GM19452 (cell line): ENCODE measurements around the gene HOXA5.

Experiments
- ATAC-seq: cut with Tn5 transposase; IDR thresholded peaks from one replicate; pipeline ENCODE4 v1.9.1; 2021; ENCODE audit not compliant: unreplicated experiment

Gene HOXA5

DNA sequence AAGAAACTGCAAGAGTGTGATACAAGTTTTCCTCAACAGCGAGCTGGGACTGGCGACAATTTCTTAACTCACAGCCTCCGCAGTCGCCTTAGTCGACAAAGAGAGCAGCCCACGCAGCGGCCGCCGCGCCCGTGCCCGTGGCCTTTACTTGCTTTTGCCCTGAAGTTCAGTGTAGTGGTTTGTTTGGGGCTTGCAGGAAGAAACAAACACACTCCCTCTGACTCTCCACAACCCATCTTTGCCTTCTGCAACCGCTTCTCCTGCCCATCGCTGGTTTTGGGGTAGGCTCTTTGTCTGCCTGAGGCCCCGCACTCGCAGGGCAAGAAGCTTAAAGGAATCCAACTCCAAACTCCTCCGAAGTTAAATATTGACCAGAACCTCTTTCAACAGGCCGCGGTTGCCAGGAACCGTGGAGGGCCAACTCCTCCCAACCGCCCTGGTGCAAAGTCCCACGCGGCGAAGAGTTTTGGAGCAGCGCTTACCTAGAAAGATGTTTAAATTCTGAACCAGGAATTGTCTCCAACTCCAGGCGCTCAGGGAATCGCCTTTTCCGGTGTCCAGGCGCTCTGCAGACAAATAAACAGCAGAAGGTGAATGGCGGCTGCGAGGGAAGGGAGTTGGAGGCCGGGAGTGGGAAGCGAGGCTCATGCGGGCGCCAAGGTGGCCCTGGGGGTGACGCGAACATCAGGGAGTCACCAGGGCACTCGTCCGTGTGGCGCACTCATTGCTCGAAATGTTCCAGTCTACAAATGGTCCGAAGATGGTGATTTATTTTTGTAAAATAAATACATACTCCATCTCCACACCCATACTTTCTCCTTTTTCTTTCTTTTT, 21.2 kb downstream of the HOXA5 start:
- ATAC-seq, result no peak

DNA sequence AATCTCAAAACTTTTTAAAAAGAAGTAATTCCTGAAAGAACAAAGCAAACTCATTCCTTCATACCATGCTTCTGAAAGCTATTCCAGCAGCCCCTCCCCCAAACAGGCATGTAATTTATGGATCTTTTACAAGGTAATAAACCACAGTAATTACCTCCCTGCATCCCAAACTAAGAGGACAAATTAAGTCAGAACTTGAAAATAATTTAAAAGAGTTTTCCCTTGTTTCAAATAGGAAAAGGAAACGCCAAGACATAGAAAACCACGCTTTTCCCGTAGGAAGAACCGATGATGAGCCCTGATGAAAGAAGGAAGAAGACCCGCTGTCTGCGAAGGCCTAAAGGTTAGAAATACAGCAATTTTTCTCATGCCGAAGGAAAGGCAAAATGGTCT, 21.8 kb downstream of the HOXA5 start:
- ATAC-seq, result no peak

DNA sequence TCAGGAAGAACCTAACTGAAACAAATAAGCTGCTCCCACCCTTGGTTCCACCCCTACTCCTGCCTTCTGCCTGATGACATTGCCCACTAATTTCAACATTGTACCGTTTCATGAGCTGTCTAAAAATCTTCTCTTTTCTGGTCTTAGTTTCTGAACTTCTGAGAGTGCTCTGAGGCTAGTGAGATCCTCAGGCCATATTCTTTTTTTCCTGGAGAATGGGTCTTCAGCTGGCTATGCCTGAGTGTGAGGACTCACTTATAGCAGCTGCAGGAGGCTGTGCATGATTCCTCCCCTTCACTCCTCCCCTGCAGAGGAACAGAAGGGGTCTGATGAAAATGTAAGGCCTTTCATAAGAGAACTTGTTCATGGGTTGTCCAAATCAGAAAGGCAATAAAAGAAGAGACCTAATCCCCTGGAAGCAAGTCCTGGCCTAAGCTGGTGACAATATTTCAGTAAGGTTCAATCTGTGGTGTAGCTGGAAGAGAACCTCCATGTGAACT, 24.0 kb downstream of the HOXA5 start:
- no peak for ATAC-seq

DNA sequence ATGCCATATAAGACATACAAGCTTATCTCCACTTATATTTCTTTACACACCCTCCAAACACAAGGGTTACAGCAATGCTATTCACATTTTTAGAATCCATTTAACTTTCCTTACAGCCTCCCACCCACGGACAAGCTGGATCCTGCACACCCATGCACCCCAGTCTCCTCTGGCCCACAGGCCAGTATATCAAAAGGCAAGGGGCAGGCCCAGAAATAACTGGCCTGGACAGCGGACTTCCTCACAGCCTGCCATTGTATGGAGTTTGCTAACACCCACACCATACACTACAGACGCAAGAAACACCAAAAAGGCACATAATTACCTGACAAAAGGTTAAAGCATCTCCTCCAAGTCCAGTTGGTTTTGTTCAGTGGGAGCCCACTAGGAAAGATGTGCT, 24.9 kb downstream of the HOXA5 start:
- no peak for ATAC-seq

DNA sequence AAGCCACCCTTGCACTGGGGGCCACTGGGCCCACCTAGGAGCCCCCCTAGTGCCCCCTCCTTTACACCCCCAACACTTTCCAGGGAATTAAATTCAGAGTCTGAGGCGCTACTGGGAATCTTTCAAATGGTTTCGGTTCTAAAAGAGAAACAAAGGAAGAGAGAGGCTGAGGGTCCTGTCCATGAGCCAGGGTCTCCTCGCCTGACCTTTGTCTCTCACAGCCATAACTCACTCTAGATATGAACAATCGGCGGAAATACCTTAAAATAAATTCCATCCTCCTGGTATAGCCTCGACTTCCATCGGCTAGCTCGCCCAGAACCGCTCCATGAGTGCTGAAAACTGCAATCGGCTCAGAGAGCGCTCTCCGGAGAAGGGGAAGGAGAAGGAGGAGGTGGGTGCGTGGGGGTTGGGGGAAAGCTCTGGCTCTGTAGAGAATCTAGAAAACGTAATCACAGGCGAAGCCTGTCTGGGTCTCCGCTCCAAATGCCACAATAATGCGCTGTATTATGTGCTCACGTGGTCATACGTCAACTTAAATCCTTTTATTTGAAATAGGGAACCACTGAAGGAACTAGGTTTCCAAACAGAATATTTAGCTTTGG, 25.5 kb downstream of the HOXA5 start:
- no peak for ATAC-seq

DNA sequence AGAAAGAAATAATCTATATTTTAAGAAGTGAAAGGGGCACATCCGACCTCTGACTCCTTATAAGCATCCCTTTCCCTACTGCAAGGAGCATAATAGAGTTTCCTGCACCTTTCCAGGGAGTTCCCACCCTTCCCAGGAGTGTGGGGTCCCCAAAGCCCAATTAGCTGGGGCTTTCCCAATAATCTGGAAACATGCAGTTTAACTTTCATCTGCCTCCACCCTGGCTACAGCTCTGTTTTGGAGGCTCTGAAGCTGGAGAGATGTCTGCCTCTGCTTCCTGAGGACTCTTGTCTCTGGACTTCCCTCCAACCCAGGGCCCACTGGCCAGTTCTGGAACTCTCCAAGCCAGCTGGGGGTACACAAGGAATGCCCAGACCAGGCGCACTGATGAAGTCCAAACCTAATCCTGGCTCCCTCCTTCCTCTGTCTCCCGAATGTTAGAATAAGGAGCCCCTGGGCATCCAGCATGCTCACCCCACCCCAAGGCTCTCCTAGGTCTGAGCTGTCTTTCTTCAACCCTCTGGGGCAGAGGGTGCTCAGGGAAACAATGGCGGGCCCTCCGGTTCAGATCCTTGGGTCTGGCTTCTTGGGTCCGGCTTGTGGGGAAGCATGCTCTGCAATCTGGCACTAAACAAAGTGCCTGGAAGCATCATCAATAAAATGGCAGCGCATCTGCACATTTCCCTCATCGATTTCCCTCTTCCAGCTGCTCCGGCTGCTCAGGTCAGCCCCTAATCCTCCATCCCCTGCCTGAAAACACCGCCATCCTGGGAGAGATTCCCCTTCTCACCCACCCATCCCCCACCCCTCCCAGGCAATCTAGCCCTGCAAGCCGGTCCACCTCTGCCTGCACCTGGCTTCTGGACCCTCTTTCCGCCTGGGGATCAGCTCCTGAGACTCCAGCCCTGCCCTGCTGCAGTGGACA, 26.3 kb downstream of the HOXA5 start:
- ATAC-seq, result no peak

DNA sequence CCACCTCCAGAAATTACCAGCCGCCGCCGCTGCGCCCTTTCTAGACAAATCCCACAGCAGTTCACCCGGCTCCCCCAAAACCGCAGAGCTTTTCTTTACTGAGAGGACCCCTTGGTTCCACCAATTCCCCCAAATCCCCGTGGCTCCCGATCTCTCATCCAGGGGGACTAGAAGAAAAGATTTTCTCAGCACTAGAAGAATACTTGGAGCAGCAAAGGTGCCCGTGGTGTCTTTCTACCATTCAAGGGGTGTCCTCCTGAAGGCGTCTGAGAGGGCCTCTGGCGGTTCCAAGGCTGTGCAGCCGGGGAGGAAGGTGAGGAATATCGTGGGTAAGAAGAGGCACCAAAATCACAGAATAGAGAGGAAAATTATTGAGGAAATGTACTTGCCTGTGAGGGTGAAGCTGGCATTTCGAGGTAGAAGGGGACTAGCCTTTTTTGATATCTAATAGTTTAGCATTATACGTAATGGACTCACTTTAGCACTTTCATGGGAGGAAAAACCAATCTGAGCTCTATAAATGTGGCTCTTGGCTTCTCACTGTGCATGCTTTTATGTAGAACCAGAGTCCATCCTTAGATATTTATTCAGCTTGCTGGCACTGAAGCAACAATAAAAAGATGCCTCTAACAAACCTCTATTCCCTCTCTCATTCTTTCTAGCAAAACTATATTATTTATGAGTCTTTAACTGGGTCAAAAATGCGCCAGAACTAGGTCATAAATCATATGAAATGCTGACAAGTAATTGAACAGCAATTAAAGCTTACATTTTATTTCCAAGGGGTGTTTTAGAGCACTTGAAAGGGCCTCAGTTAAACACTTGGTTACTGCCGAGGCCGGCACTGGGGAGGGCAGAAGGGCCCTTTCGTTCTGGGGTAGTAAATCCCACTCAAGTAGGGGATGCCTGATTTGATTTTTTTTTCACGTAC, 27.2 kb downstream of the HOXA5 start:
- ATAC-seq, result no peak

DNA sequence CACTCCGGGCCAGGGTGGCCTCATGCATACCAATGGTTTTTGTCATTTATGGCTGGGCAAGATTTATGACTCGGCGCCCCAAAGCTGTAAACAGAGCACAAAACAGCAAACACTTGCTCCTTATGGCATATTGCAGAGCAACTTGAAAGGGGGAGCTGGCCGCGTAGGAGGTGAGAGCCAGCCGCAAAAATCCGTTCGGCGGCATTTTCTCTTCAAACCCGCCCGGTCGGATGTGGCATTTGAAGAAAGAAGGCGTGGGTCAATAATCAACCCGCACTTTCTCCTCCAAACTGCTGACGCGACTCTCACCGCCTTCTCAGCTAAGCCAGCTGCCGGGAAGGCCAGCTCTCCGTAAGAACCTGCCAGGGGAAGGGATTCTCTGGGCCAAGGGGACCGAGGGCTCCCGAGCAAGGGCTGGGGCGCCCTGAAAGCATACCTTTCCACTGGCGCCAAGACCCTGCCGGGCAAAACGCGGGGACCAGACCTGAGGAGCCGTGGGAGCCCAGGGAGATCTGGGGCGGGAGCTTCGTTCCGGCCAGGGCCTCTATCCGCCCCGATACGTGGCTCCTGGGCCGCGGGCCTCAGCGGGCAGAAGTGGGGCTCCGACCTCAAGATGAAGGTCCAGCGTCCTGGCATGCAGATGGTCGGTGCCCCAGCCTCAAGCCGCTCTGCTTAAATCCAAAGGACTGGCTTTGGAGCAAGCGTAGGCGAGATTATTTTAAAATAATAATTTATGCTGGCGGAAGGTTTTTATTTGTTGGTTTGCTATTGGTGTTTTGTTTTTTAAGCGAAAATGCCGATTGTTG, 28.1 kb downstream of the HOXA5 start:
- ATAC-seq, result no peak

DNA sequence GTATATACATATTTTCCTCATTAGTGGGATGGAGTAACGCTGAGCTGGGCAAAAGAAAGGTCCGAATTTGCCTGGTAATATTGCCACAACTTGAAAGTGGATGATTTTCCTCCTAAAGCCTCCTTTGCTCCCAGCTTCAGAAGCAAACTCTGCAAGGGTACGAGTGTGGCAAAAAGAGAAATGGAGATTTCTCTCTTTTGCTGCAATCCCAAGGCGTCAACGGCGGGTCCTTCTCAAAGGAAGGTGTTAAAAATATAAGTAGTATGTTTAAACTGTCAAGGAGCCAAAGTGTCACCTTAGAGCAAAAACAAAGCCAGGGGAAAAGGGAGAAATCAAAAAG, 28.6 kb downstream of the HOXA5 start:
- no peak for ATAC-seq

DNA sequence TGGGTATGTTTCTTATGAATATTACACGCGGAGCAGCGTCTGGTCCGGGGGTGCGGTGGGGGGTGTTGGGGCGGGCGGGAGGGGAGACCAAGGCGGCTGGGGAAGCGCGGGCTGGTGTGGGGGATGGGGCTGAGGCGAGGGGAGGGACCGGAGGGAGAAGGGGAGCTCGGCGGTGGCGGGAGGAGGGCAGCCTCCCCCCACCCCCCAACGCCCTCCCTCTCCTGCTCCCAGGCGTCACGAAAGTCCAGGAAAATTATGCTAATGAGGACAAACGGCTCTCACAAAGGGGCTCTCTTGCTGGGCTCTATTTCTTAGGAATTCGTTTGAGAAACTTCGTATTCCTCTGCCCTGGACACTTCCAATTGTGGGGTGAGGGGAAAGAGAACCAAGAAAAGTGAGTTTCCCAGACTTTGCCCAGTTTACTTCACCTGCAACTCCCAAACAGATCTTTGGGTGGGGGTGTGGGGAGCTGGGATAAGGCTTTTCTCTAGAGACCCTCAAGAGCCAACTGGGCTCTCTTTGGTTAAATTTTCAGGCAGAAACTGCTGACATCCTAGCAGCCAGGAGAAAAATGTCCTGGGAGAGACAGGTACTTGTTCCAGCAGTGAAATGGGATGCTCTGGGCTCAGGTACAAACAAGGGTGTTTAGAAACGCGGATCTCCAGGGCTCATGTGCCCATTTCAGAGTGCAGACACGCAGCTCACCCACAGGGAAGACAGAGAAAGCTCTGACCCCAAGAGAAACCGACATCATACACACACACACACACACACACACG, 29.3 kb downstream of the HOXA5 start:
- no peak for ATAC-seq

DNA sequence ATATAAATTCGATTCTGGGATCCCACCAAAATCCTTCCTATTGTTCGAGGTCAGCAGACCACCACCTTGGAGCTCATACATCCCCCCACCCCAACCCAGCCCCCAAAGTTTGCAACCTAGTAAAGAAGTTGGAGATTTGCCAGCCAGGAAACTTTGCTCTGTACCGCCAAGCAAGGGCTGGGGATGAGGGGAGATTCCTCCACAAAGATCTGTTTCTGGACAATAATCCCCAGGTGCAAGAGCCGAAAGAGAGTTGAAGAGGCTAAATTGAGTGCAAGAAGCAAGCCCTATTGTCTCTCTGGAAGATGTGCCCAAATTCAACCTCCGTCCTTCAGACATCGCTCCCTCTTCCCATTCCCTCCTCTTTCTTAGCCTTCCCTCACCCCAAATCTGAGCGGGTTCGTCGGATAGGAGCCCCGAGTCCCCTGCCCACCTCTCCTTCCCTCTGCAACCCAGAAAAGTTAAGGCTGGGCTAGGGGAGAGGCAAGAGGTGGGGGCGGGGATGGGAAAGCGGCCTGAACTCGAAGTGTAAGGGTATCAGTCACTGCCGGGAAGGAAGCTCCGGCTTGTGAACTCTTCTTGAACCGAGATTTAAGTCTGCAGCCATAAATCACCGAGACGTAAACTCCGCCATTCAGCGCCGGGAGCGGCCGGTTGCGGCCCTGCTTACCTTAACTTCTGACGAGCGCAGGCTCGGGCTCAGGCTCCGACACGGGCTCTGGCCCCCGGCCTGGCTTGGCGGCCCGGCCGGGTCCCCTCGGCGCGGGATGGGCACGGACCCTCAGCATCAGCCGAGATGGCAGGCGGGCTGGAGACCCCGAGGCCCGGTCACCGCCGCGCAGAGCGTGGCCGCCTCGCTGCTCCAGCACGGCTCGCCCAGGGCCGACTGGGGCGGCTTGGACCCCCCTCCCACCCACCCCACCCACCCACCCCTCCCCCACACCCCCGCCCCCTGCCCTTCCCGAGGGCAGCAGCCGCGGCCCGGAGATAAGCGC, 30.2 kb downstream of the HOXA5 start:
- ATAC-seq, result no peak

DNA sequence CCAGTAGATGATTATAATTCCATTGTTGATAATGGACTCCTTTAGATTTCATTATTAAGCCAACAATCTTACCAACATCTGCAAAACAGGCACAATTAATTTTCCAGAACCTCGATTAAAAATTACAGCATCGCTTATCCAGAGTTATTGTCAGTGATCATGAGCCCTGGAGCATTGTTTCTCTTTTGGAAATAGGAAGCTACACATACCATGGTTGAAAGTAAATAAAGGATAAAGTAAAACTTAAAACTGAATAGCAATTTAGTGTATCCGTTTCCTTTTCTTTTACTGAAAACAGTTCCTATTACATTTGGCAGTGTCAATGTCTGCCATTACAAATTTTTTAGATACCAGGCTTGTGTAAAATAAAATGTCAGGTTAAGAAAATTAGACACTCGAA, 31.1 kb downstream of the HOXA5 start:
- ATAC-seq, result no peak

DNA sequence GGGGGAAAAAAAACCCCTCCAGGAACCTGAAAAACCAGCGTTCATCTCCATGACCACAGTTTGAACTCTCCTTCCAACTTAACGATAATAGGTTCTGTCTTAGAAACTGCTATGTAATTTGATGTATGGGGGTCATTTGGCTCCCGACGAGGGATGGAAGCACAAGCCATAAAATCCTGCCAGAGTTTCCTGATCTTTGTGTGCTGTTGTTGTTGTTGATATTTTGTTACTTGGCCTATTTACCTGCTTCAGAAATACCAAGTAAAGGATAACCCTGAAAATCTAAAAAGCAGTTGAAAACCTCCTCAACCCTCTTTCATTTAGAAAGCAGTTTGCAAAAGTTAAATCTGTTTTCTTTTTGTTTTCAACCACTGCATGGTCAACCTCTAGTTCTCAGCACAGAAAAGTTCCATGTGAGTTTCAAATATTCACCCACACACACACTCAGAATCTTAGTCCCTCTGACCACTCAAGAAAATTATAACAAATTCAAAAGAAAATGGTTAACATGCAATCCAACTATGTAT, 31.7 kb downstream of the HOXA5 start:
- no peak for ATAC-seq

DNA sequence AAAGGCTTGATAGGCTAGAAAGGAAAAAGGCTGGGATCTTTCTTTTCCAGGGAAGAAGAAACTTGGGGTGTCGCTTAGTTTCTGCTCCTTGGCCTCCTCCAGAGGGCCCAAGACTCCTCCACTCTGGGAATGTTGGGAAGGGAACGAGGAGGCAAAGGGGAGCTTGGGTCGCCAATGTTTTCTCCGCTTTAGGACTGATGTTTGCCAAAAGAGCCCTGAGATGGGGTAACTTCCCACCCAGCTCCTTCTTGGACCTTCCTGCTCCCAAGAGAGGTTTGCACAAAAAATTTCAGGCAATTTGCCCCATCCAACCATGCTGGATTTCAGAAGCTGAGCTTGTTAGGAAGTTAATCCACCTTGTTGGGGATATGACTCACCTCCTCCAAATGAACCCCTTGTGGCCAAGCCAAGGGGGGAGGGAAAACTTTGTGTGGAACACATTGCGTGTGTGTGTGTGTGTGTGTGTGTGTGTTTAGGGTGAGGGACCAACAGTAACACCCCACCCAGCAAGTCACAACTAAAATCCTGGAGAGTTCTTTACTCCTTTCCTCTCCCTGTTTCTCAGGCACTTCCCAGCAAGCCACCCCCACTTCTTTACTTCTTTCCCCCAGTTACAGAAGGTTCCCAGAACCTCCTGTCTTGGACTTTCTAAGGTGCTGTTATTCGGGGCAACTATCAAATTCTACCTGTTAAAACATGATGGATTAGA, 32.3 kb downstream of the HOXA5 start:
- no peak for ATAC-seq

DNA sequence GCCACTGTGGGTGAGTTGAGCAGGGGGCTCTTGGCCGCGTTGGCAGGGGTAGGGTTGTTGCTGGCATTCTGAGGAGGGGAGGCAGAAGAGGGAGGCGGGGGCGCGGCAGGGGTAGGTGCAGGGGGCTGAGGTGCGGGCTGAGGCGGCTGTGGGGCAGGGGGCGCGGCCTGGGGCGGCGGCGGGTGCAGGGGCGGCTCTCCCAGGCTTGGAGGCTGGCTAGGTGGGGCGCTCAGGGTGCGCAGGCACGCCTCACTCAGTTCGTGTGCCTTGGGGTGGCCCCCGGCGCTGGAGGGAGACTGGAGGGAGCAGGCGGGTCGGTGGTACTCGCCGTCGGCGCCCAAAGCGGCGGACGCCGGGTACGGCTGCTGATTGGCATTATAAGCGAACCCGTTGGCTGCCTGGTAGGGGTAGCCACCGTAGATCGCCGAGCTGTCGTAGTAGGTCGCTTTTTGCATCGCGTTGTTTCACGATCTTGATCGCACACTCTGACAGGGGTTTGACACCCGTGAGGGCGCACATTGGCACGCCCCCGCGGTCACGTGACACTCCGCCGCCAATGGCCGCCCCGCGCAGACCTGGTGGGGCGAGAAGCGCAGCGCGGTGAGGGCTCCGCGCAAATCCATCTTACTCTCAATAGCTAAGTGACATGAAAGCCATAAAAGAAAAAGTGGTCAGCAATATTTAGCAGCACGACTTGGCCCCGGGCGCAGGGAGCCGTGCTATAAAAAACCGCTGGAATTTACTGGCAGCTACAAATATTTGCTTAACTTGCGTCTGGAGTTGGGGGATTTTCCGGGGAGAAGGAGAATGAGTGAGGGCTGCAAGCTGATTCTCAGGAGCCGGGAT, 33.1 kb downstream of the HOXA5 start:
- ATAC-seq, result no peak
